GM23338 (cell line): Measurements from ENCODE around the gene SRGAP1. TPM values are rescaled to one million over a fixed set of nuclear protein-coding genes. Genes with fewer than 3 reads are reported as not detected.
"Not testable (repeated sequence)": the region's sequence is repeated elsewhere in the genome, so short reads cannot be mapped to it uniquely, and the experiment has no call there.

ENCODE experiments used
- ATAC-seq: fragments of 200-7000 bp; cut with Tn5 transposase; 3 replicates; pipeline ENCODE4 v1.9.1; 2020
- DNase-seq: peaks from one replicate; pipeline ENCODE4 v3.0.0-alpha.2; 2015; ENCODE audit warnings: low spot score
- H2AFZ ChIP-seq: fragments of 200-600 bp; sonication (generic); 2 replicates; pipeline ENCODE4 v1.8.0; 2016; ENCODE audit warnings: antibody characterized with exemption, mild to moderate bottlenecking, moderate library complexity
- H3F3A ChIP-seq: fragments of 200-600 bp; sonication (generic); replicated peaks from 2 replicates; pipeline ENCODE4 v1.8.0; 2017; ENCODE audit warnings: antibody characterized with exemption, mixed run types, low read depth
- H3K27ac ChIP-seq: fragments of 200-600 bp; sonication (generic); 2 replicates; pipeline ENCODE4 v1.6.1; 2016; ENCODE audit warnings: low read depth
- H3K27me3 ChIP-seq: fragments of 200-600 bp; sonication (generic); 2 replicates; pipeline ENCODE4 v1.8.0; 2016; ENCODE audit warnings: mild to moderate bottlenecking, mixed run types, moderate library complexity; ENCODE audit not compliant: insufficient read depth
- H3K36me3 ChIP-seq: fragments of 200-600 bp; sonication (generic); 2 replicates; pipeline ENCODE4 v1.8.0; 2016; ENCODE audit warnings: mild to moderate bottlenecking; ENCODE audit not compliant: insufficient read depth
- H3K4me1 ChIP-seq: fragments of 200-600 bp; sonication (generic); 2 replicates; pipeline ENCODE4 v1.8.0; 2016; ENCODE audit warnings: mild to moderate bottlenecking, moderate library complexity; ENCODE audit not compliant: insufficient read depth
- H3K4me2 ChIP-seq: fragments of 200-600 bp; sonication (generic); 2 replicates; pipeline ENCODE4 v1.7.1; 2017; ENCODE audit warnings: mixed run types
- H3K4me3 ChIP-seq: fragments of 200-600 bp; sonication (generic); 2 replicates; pipeline ENCODE4 v1.6.1; 2016; ENCODE audit warnings: mixed run types
- H3K79me2 ChIP-seq: fragments of 200-600 bp; sonication (generic); replicated peaks from 2 replicates; pipeline ENCODE4 v1.8.0; 2017; ENCODE audit warnings: mild to moderate bottlenecking; ENCODE audit not compliant: insufficient read depth
- H3K9me2 ChIP-seq: fragments of 200-600 bp; sonication (generic); 2 replicates; pipeline ENCODE4 v1.8.0; 2017; ENCODE audit not compliant: insufficient read depth
- H4K20me1 ChIP-seq: fragments of 200-600 bp; sonication (generic); replicated peaks from 2 replicates; pipeline ENCODE4 v1.8.0; 2017; ENCODE audit warnings: mild to moderate bottlenecking; ENCODE audit not compliant: insufficient read depth
- H3K27ac Mint-ChIP-seq: 2 replicates; pipeline ENCODE4 v1.8.0; 2020; ENCODE audit warnings: inconsistent platforms, mild to moderate bottlenecking, moderate library complexity, mixed read lengths
- H3K27me3 Mint-ChIP-seq: 3 replicates; pipeline ENCODE4 v1.8.0; 2022; ENCODE audit warnings: low read depth, mild to moderate bottlenecking, moderate library complexity, mixed read lengths, inconsistent platforms; ENCODE audit not compliant: insufficient read depth, poor library complexity
- H3K36me3 Mint-ChIP-seq: 3 replicates; pipeline ENCODE4 v1.8.0; 2021; ENCODE audit warnings: low read depth, mild to moderate bottlenecking, inconsistent platforms, moderate library complexity, mixed read lengths
- H3K4me1 Mint-ChIP-seq: 3 replicates; pipeline ENCODE4 v1.8.0; 2020; ENCODE audit warnings: mild to moderate bottlenecking, inconsistent platforms, mixed read lengths
- H3K4me3 Mint-ChIP-seq: 3 replicates; pipeline ENCODE4 v1.8.0; 2021; ENCODE audit warnings: moderate library complexity, mild to moderate bottlenecking, inconsistent platforms, mixed read lengths
- H3K9me3 Mint-ChIP-seq: 3 replicates; pipeline ENCODE4 v1.8.0; 2020; ENCODE audit warnings: moderate library complexity, mild to moderate bottlenecking, inconsistent platforms, mixed read lengths
- CTCF ChIP-seq, 2 experiments: fragments of 200-600 bp in 1 of 2; sonication (generic) in 1 of 2; conservative IDR thresholded peaks; 2 replicates each; pipeline versions ENCODE4 v1.5.1 to v1.6.1; 2016 to 2017; ENCODE audit warnings: antibody characterized with exemption in 2 of 2, low read depth in 2 of 2, mild to moderate bottlenecking in 2 of 2, moderate library complexity in 1 of 2
- EZH2 ChIP-seq: fragments of 200-600 bp; sonication (generic); IDR thresholded peaks from one replicate; pipeline ENCODE4 v1.8.0; 2017; ENCODE audit warnings: antibody characterized with exemption, mild to moderate bottlenecking, low read depth; ENCODE audit not compliant: unreplicated experiment
- POLR2AphosphoS5 ChIP-seq: IDR thresholded peaks from 2 replicates; pipeline ENCODE4 v1.6.1; 2016; ENCODE audit warnings: antibody characterized with exemption, low read depth
- REST ChIP-seq: IDR thresholded peaks from one replicate; pipeline ENCODE4 v1.6.1; 2018; ENCODE audit warnings: antibody characterized with exemption; ENCODE audit not compliant: unreplicated experiment
- STAT1 ChIP-seq: IDR thresholded peaks from one replicate; pipeline ENCODE4 v1.6.1; 2016; ENCODE audit warnings: antibody characterized with exemption; ENCODE audit not compliant: unreplicated experiment
- ZNF331 ChIP-seq: fragments of 250-450 bp; sonication (Bioruptor Pico); IDR thresholded peaks from 2 replicates; pipeline ENCODE4 v1.5.0; 2020; ENCODE audit warnings: low read depth, mild to moderate bottlenecking, moderate library complexity
- polyA plus RNA-seq: library from polyadenylated mRNA; unstranded; fragments of >200 nt; fragmentation: Nextera tagmentation; extraction: Ambion mirVana; gene quantifications from 2 replicates; pipeline ENCODE4 v1.2.1, GENCODE V29; 2016
- total RNA-seq: library from RNA; depleted of rRNA; stranded (reverse); fragments of >200 nt; shearing (Covaris generic); gene quantifications from 2 replicates; pipeline ENCODE4 v1.2.3, GENCODE V29; 2014
- TF ChIP-seq, protein P1 (sequence below): IDR thresholded peaks from 2 replicates; pipeline ENCODE4 v1.6.1; 2016; ENCODE audit warnings: antibody characterized with exemption

SRGAP1 gene
- total and polyA plus RNA-seq, 2 experiments from 2014 or later, result 6.1 to 8.1 TPM

GRCh38 chr12:63841011-63841410 lies 3.5 kb upstream of the SRGAP1 start:
- H4K20me1 ChIP-seq, result no peaks in the 10 kb centered on the region
- Mint-ChIP-seq H3K27ac (no peak overlapping the region), H3K4me1 (peaks cover 16% of the 10 kb centered on the region), H3K36me3 (peaks cover 2% of the 10 kb centered on the region; the same call in 1 of the 3 replicates), H3K27me3 (peaks cover 10% of the 10 kb centered on the region), H3K9me3 (no peaks in the 10 kb centered on the region; the same call in 2 of the 3 replicates), H3K4me3 (no peak overlapping the region)
- H3F3A ChIP-seq, result 0 out of 2 replicates have a peak, but pooled peaks cover 7% of the 10 kb centered on the region
- ATAC-seq, result no peak
- peaks cover 13% of the 10 kb centered on the region for H3K4me1 ChIP-seq
- no peaks in the 10 kb centered on the region for H3K36me3 ChIP-seq
- DNase-seq, result no peak
- H3K9me2 ChIP-seq, result no peaks in the 10 kb centered on the region
- no peak overlapping the region for H3K27ac ChIP-seq
- no peak overlapping the region for H3K4me3 ChIP-seq
- no peak overlapping the region for H2AFZ ChIP-seq
- TF ChIP-seq CTCF (conservative IDR thresholded peaks at IDR 0.05; ENCODE audit: low read depth in 2 of 2), result no peak
- TF ChIP-seq ZNF331 (CRISPR knock-in tag), result no peak
- no peak for TF ChIP-seq EZH2
- no peak for TF ChIP-seq REST
- no peak for TF ChIP-seq POLR2AphosphoS5
- H3K79me2 ChIP-seq, result peaks cover 15% of the 10 kb centered on the region; the same call in 1 of the 2 replicates
- H3K4me2 ChIP-seq, result no peak overlapping the region
- peaks cover 15% of the 10 kb centered on the region for H3K27me3 ChIP-seq

- Mint-ChIP-seq H3K27ac (no peak overlapping the region), H3K4me1 (peaks cover 21% of the 10 kb centered on the region), H3K4me3 (no peak overlapping the region), H3K27me3 (peaks cover 10% of the 10 kb centered on the region), H3K36me3 (peaks cover 2% of the 10 kb centered on the region; the same call in 1 of the 3 replicates), H3K9me3 (no peaks in the 10 kb centered on the region; the same call in 2 of the 3 replicates)
- H3K79me2 ChIP-seq, result peaks cover 20% of the 10 kb centered on the region; the same call in 1 of the 2 replicates
- no peak for TF ChIP-seq STAT1
- TF ChIP-seq, protein P1, sequence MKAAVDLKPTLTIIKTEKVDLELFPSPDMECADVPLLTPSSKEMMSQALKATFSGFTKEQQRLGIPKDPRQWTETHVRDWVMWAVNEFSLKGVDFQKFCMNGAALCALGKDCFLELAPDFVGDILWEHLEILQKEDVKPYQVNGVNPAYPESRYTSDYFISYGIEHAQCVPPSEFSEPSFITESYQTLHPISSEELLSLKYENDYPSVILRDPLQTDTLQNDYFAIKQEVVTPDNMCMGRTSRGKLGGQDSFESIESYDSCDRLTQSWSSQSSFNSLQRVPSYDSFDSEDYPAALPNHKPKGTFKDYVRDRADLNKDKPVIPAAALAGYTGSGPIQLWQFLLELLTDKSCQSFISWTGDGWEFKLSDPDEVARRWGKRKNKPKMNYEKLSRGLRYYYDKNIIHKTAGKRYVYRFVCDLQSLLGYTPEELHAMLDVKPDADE, result no peak
- no peaks in the 10 kb centered on the region for H3K36me3 ChIP-seq
- no peaks in the 10 kb centered on the region for H3K9me2 ChIP-seq
- H3K4me1 ChIP-seq, result peaks cover 16% of the 10 kb centered on the region
- H3K4me3 ChIP-seq, result no peak overlapping the region
- DNase-seq, result no peak
- H3K4me2 ChIP-seq, result no peak overlapping the region
- ATAC-seq, result no peak
- 0 out of 2 replicates have a peak, but pooled peaks cover 7% of the 10 kb centered on the region for H3F3A ChIP-seq
- peaks cover 19% of the 10 kb centered on the region for H3K27me3 ChIP-seq
- H3K27ac ChIP-seq, result no peak overlapping the region
- H2AFZ ChIP-seq, result no peak overlapping the region
- no peaks in the 10 kb centered on the region; the same call in 1 of the 2 replicates for H4K20me1 ChIP-seq
Measured at GRCh38 chr12:63841571-63841970, 2.9 kb upstream of the SRGAP1 start.

- H3K36me3 Mint-ChIP-seq, H3K9me2 ChIP-seq, ATAC-seq, H3K36me3 ChIP-seq, H3F3A ChIP-seq, H3K27ac Mint-ChIP-seq, H3K9me3 Mint-ChIP-seq, DNase-seq, H3K27ac ChIP-seq, H4K20me1 ChIP-seq: not testable (repeated sequence)
- Histone ChIP-seq H3K79me2 (peaks cover 29% of the 10 kb centered on the region), H2AFZ (peak overlapping the region; percentile 97), H3K27me3 (peaks cover 20% of the 10 kb centered on the region), H3K4me2 (peak overlapping the region; percentile 100), H3K4me1 (peaks cover 16% of the 10 kb centered on the region), H3K4me3 (peak overlapping the region; percentile 99)
- H3K4me1 Mint-ChIP-seq, result peaks cover 20% of the 10 kb centered on the region
- peak overlapping the region; percentile 81 for H3K4me3 Mint-ChIP-seq
- H3K27me3 Mint-ChIP-seq, result peaks cover 10% of the 10 kb centered on the region
Measured at GRCh38 chr12:63842750-63843149, 1.8 kb upstream of the SRGAP1 start.
